Suprapubic skin (tissue), 4 donors: ENCODE data around the gene PSMD13. TPM values are rescaled to one million over a fixed set of nuclear protein-coding genes. Genes with fewer than 3 reads are reported as not detected.

Source experiments
- DNase-seq, 2 donors: peaks; one replicate each; pipeline ENCODE4 v3.0.0-alpha.2; 2019; ENCODE audit warnings: low spot score in 2 of 2
- H3K27ac ChIP-seq: fragments of 200-600 bp; sonication (generic); one replicate; pipeline ENCODE4 v1.5.1; 2019
- H3K27me3 ChIP-seq: fragments of 200-600 bp; sonication (generic); one replicate; pipeline ENCODE4 v1.5.1; 2019
- H3K36me3 ChIP-seq: fragments of 200-600 bp; sonication (generic); one replicate; pipeline ENCODE4 v1.5.1; 2019
- H3K4me1 ChIP-seq: fragments of 200-600 bp; sonication (generic); one replicate; pipeline ENCODE4 v1.5.1; 2019
- H3K4me3 ChIP-seq: fragments of 200-600 bp; sonication (generic); one replicate; pipeline ENCODE4 v1.5.1; 2019; ENCODE audit warnings: mild to moderate bottlenecking
- H3K9me3 ChIP-seq: fragments of 200-600 bp; sonication (generic); one replicate; pipeline ENCODE4 v1.5.1; 2019
- EP300 ChIP-seq: sonication (generic); formaldehyde crosslinking; IDR thresholded peaks from one replicate; pipeline ENCODE4 v1.6.1; 2017; ENCODE audit warnings: antibody characterized with exemption
- POLR2A ChIP-seq, 2 donors: fragments of 450-650 bp; IDR thresholded peaks; one replicate each; pipeline ENCODE4 v1.6.1; 2017; ENCODE audit warnings: antibody characterized with exemption in 2 of 2, mild to moderate bottlenecking in 2 of 2, moderate library complexity in 2 of 2
- POLR2AphosphoS5 ChIP-seq, 3 donors: sonication (generic); formaldehyde crosslinking; IDR thresholded peaks; one replicate each; pipeline ENCODE4 v1.6.1; 2017; ENCODE audit warnings: antibody characterized with exemption in 3 of 3
- WGBS: methylation state at CpG from one replicate; pipeline ENCODE4 v1.1.5; 2018; 5-methylcytosine and 5-hydroxymethylcytosine counted together
- total RNA-seq, 4 donors: library from RNA; depleted of rRNA; stranded (reverse); fragments of >200 nt; gene quantifications; one replicate each; pipeline ENCODE4 v1.1.0, GENCODE V29; 2016
- TF ChIP-seq, protein P1 (sequence below), 2 donors: fragments of 200-600 bp in 1 of 2; fragments of 450-650 bp in 1 of 2; sonication (generic) in 1 of 2; IDR thresholded peaks; one replicate each; pipeline ENCODE4 v1.5.1; 2016 to 2019; ENCODE audit warnings: antibody characterized with exemption in 2 of 2, mild to moderate bottlenecking in 1 of 2, moderate library complexity in 1 of 2

Gene PSMD13
- total RNA-seq, 4 donors from 2014 or later = 70.3 to 97.8 (median 87.3) TPM

DNA sequence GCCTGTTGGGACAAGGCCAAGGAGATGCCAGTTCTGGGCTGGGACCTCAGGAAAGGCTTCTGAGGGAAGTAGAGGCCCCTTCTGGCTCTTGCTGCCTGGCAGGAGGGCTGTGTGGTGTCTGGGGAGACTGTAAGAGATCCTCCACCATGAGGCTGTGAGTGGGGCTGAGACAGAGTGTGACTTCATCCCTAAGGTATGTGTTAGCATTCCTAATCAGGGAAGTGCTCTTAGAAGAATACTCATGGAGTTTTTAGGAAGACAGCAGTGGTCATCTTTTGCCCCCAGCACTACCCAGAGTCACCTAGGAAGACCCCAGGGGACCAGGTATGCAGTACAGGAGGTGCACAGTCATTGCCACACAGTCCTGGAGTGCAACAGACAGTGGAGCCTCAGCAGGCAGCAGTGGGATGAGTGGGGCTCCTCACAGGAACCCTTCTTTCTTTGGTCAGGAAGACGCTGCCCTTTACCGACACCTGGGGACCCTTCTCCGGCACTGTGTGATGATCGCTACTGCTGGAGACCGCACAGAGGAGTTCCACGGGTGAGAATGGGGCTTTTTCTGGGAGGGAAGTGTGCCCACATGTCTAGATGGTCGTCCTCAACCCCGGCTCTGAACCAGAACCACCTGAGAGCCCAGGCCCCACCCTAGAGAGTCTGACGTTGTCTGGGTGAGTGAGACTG, 26.5 kb upstream of the PSMD13 start:
- peak; percentile 56 to 67 for DNase-seq
- 100% methylated on average over 1 of the region's 9 CpGs for WGBS
- no peak for TF ChIP-seq POLR2A (IDR thresholded peaks at IDR 0.05)
- no peak for TF ChIP-seq EP300
- no peak for TF ChIP-seq POLR2AphosphoS5 (IDR thresholded peaks at IDR 0.05)
- TF ChIP-seq, protein P1, sequence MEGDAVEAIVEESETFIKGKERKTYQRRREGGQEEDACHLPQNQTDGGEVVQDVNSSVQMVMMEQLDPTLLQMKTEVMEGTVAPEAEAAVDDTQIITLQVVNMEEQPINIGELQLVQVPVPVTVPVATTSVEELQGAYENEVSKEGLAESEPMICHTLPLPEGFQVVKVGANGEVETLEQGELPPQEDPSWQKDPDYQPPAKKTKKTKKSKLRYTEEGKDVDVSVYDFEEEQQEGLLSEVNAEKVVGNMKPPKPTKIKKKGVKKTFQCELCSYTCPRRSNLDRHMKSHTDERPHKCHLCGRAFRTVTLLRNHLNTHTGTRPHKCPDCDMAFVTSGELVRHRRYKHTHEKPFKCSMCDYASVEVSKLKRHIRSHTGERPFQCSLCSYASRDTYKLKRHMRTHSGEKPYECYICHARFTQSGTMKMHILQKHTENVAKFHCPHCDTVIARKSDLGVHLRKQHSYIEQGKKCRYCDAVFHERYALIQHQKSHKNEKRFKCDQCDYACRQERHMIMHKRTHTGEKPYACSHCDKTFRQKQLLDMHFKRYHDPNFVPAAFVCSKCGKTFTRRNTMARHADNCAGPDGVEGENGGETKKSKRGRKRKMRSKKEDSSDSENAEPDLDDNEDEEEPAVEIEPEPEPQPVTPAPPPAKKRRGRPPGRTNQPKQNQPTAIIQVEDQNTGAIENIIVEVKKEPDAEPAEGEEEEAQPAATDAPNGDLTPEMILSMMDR (IDR thresholded peaks at IDR 0.05) = no peak
- H3K27me3 ChIP-seq = no peaks in the 10 kb centered on the region
- peak overlapping the region; percentile 80 for H3K4me3 ChIP-seq
- peaks cover 63% of the 10 kb centered on the region for H3K36me3 ChIP-seq
- no peaks in the 10 kb centered on the region for H3K9me3 ChIP-seq
- peaks cover 38% of the 10 kb centered on the region for H3K4me1 ChIP-seq
- peak overlapping the region; percentile 100 for H3K27ac ChIP-seq

DNA sequence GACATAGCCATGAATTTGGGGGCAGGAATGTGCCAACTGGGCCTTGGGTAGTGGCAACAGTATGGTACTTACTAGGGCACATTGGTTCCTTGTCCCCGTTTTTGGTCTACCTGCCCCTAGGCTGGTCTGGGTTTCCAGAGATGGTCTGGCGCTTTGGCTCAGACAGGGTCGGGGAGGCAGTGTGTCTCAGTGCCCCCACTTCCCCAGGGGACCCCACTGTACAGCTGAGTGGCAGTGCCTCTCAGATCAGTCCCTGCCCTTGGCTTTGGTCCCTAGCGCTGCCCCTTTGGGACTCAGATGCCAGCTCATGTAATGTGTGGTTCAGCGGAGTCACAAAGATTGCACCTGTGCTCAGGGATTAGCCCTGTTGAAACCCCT, 26.0 kb upstream of the PSMD13 start:
- TF ChIP-seq, protein P1 (IDR thresholded peaks at IDR 0.05) = no peak
- no peak for TF ChIP-seq POLR2AphosphoS5 (IDR thresholded peaks at IDR 0.05)
- Histone ChIP-seq H3K27me3 (no peaks in the 10 kb centered on the region), H3K9me3 (no peaks in the 10 kb centered on the region), H3K4me1 (peaks cover 32% of the 10 kb centered on the region), H3K27ac (no peak overlapping the region), H3K4me3 (no peak overlapping the region), H3K36me3 (peaks cover 63% of the 10 kb centered on the region)
- 86% methylated on average over 3 of the region's 5 CpGs for WGBS
- peak; percentile 57 to 67 for DNase-seq

DNA sequence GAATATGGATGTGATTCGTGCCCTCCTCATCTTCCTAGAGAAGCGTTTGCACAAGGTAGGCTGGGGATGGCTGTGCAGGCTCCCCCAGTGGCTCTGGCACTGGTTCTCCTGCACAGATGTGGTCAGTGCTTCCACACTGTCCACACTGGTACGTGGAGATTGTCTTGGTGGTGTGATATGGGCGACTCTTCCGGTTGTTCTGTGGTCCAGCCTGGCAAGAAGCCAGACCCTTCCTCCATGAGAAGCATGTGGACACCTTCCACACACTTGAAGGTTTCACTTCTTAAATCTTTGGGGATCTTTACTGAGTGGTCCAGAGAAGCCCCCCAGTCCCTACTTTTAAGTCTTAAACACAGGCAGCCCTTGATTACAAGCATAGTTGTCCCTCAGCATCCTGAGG, 25.5 kb upstream of the PSMD13 start:
- no peak overlapping the region for H3K4me3 ChIP-seq
- WGBS = 63% methylated on average over 4 of the region's 5 CpGs
- H3K36me3 ChIP-seq = peaks cover 68% of the 10 kb centered on the region
- H3K4me1 ChIP-seq = peaks cover 27% of the 10 kb centered on the region
- H3K27me3 ChIP-seq = no peaks in the 10 kb centered on the region
- H3K27ac ChIP-seq = no peak overlapping the region
- TF ChIP-seq POLR2AphosphoS5 (IDR thresholded peaks at IDR 0.05) = no peak
- TF ChIP-seq EP300 = no peak
- TF ChIP-seq POLR2A (IDR thresholded peaks at IDR 0.05) = no peak
- TF ChIP-seq, protein P1 (IDR thresholded peaks at IDR 0.05) = no peak
- no peaks in the 10 kb centered on the region for H3K9me3 ChIP-seq
- peak in 1 of 2 donors; percentile 69 for DNase-seq

DNA sequence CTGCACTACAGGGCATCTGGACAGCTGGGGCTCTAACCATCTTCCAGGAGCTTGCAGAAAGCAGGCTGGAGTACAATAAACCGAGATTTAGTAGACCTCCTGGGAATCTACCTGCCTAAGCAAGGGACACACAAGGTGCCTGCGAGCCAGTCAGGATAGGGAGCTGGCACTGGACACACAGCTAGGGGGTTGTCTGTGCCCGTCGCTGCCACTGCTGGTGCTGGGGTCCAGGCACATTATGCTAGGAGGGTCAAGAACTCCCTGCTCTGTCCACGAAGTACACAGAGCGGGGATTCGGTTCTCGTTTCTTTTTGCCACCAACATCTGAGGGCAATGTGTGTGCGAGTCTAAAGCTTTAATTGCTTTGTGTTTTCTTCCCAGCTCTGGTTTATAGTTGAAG, 25.0 kb upstream of the PSMD13 start:
- peak; percentile 26 to 55 for DNase-seq
- H3K36me3 ChIP-seq = peaks cover 68% of the 10 kb centered on the region
- no peak overlapping the region for H3K4me3 ChIP-seq
- no peaks in the 10 kb centered on the region for H3K9me3 ChIP-seq
- WGBS = 82% methylated on average over 9 of the region's 9 CpGs
- no peaks in the 10 kb centered on the region for H3K27me3 ChIP-seq
- no peak overlapping the region for H3K27ac ChIP-seq
- no peak for TF ChIP-seq POLR2A (IDR thresholded peaks at IDR 0.05)
- no peak for TF ChIP-seq POLR2AphosphoS5 (IDR thresholded peaks at IDR 0.05)
- TF ChIP-seq, protein P1 (IDR thresholded peaks at IDR 0.05) = no peak
- no peak for TF ChIP-seq EP300
- H3K4me1 ChIP-seq = peaks cover 24% of the 10 kb centered on the region

DNA sequence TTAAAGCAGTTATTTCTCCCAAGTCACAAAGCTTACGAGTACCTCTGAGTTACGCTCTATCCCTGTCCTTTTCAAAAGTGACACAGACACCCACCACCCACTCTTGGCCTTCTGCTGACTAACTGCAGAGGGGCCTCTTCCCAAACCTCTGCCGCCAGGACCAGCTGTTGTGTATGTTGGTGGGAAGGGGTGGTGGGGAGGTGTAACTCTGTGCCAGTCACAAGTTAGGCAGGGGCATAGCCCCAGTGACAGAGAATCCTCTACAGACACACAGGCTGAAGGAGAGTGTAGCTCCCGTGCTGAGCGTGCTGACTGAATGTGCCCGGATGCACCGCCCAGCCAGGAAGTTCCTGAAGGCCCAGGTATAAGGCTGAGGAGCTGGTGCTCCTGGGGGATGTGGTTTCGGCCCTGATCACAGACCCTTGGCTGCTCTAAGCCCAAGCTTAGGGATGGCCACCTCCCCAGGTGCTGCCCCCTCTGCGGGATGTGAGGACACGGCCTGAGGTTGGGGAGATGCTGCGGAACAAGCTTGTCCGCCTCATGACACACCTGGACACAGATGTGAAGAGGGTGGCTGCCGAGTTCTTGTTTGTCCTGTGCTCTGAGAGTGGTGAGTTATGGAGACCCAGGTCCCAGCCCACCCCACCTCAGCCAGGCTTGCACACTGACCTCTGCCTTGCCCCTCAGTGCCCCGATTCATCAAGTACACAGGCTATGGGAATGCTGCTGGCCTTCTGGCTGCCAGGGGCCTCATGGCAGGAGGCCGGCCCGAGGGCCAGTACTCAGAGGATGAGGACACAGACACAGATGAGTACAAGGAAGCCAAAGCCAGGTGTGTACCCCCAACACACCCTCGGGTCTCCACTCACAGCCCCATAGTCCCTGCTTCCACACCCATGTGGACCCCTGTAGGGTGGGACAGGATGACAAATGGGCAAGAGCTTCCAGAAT, 24.4 kb upstream of the PSMD13 start:
- TF ChIP-seq POLR2AphosphoS5 (IDR thresholded peaks at IDR 0.05) (no peak), EP300 (no peak), POLR2A (IDR thresholded peaks at IDR 0.05) (no peak)
- TF ChIP-seq, protein P1 (IDR thresholded peaks at IDR 0.05) = no peak

More for the DNA sequence above, 24.4 kb upstream of the PSMD13 start:
- H3K4me1 ChIP-seq = peaks cover 24% of the 10 kb centered on the region
- DNase-seq = peak; percentile 55 to 56
- H3K36me3 ChIP-seq = peaks cover 68% of the 10 kb centered on the region
- no peaks in the 10 kb centered on the region for H3K9me3 ChIP-seq
- WGBS = 86% methylated on average over 14 of the region's 17 CpGs
- no peaks in the 10 kb centered on the region for H3K27me3 ChIP-seq
- H3K27ac ChIP-seq = no peak overlapping the region
- H3K4me3 ChIP-seq = no peak overlapping the region
